Fibroblast of pulmonary artery (primary cell): ENCODE results near the gene LRMDA.

Experiments
- DNase-seq: peaks from one replicate; pipeline ENCODE4 v3.0.0-alpha.2; 2010; ENCODE audit warnings: low read depth
- H3K4me3 ChIP-seq: replicated peaks from 2 replicates; pipeline ENCODE4 v1.5.1; 2011; ENCODE audit warnings: low read depth, mild to moderate bottlenecking, control low read depth, low read length, moderate library complexity
- CTCF ChIP-seq: IDR thresholded peaks from 2 replicates; pipeline ENCODE4 v1.5.1; 2011; ENCODE audit warnings: mild to moderate bottlenecking, control low read depth, low read length, inconsistent platforms; ENCODE audit errors: missing control alignments

The LRMDA gene

GRCh38 chr10:75862935-75863334, 431.5 kb downstream of the LRMDA start:
- no peak for TF ChIP-seq CTCF
- no peak for DNase-seq

GRCh38 chr10:75864717-75865116, 433.3 kb downstream of the LRMDA start:
- no peak overlapping the region for H3K4me3 ChIP-seq
- no peak for DNase-seq
- no peak for TF ChIP-seq CTCF

More at GRCh38 chr10:75862935-75863334, 431.5 kb downstream of the LRMDA start:
- no peak overlapping the region for H3K4me3 ChIP-seq

- TF ChIP-seq CTCF = no peak
- DNase-seq = no peak
- H3K4me3 ChIP-seq = no peak overlapping the region
Measured at GRCh38 chr10:75865413-75866299, 434.2 kb downstream of the LRMDA start.

GRCh38 chr10:75866300-75866625, 434.8 kb downstream of the LRMDA start:
- H3K4me3 ChIP-seq = no peak overlapping the region
- no peak for DNase-seq
- no peak for TF ChIP-seq CTCF

GRCh38 chr10:75866731-75867130, 435.3 kb downstream of the LRMDA start:
- DNase-seq = no peak
- no peak overlapping the region for H3K4me3 ChIP-seq
- no peak for TF ChIP-seq CTCF

GRCh38 chr10:75868574-75868973, 437.1 kb downstream of the LRMDA start:
- DNase-seq = no peak
- no peak for TF ChIP-seq CTCF
- H3K4me3 ChIP-seq = no peak overlapping the region
